DLD1 (cell line): Measurements from ENCODE around the gene ECEL1.

Experiments used
- in situ Hi-C: cut with HindIII; loops from 2 replicates; pipeline ENCODE4 v1.10.0; 2017; ENCODE audit warnings: low sequenced_read_pairs

Gene ECEL1

GRCh38 chr2:232485757-232486557 lies 1.7 kb downstream of the ECEL1 start:
- in situ Hi-C loops = no loop called here

- in situ Hi-C loops = no loop called here
Observed at GRCh38 chr2:232485348-232485756, 2.3 kb downstream of the ECEL1 start.

DNA sequence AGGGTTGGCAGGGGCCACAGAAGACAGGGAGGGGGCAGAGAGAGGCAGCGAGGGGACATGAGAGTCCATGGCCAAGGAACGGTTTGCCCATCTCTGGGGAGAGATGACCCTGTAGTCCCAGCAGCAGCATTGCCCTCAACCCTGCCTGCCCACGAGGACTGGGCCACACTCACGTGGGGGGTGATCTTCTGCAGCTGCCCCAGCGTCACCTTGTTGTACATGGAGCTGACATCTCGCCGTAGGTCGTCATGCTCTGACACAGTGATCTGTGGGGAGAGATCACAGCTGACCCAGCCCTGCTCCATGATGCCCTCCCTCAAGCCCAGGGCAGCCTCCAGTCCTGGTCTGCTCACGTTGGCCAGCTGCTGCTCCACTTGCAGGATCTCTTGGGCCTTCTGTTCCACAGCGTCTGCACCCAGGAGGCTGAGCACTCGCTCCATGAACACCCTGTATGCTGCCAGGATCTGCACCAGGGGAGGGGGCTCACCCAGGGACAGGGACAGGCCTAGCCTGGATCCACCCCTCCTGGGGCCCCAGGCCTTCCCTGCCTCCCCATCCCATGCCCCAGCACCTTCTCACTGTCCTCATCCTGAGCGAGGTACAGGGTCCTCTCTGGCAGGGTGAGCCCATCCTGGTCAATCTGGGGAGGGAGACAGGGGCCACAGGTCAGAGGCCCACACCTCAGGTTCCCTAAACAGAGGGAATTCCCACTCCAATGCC lies 2.8 kb downstream of the ECEL1 start:
- in situ Hi-C loops = no loop called here

DNA sequence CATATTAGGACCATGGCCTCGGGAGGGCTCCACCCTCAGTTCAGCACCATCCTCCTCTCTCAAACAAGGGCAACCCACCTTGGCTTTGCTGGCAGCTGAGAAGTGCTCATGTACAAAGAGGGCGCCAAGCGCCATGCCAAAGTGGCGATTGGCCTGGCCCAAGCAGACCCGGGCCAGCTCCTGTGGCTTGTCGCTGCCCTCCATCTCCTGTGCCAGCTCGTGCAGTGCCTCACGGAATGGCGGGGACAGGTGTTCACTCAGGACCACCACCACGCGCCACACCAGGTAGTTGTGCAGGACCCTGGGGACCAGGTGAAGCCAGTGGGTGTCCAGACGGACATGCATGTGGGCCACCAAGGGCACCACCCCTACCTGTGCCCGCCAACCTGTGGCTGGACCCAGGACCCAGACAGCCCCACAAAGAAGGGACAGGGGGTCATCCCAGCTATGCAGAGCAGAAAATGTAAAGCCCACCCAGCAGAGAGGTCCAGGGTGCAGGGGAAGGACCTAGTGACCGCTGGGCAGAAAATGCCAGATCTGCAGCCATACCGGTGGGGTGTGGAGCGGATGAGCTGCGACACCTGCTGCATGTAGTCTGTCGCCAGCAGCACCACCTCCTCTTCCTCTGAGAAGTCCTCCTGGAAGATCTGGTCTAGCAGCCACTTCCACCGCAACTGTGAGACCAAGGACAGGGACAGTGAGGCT lies 3.6 kb downstream of the ECEL1 start:
- in situ Hi-C loops = no loop called here

DNA sequence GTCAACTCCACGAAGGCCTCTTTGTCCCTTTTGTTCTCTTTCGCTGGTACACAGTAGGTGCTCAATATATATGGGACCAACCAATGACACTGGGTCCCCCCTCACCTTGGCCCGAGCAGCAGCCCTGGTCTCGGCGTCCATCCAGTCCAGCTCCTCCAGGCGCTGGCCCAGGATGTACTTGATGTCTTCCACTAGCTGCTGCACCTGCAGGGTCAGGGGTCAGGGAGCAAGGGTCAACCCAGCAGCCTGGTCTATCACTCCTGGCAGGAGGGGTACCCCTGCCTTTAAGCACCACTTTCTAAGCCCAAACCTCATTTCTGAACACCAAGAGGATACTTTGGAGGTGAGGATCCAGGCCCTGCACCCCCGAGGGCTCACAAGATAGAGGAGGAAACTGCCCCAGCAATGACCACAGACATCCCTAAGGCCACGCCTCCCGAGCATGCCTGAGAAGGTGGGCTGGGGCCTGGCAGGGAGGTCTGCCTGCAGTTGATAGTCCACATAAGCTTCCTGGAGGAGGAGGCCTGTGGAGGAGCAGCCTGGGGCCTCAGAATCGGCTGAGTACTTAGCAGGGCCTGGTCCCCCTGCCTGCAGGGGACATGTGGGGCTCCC lies 4.2 kb downstream of the ECEL1 start:
- in situ Hi-C loops = no loop called here

DNA sequence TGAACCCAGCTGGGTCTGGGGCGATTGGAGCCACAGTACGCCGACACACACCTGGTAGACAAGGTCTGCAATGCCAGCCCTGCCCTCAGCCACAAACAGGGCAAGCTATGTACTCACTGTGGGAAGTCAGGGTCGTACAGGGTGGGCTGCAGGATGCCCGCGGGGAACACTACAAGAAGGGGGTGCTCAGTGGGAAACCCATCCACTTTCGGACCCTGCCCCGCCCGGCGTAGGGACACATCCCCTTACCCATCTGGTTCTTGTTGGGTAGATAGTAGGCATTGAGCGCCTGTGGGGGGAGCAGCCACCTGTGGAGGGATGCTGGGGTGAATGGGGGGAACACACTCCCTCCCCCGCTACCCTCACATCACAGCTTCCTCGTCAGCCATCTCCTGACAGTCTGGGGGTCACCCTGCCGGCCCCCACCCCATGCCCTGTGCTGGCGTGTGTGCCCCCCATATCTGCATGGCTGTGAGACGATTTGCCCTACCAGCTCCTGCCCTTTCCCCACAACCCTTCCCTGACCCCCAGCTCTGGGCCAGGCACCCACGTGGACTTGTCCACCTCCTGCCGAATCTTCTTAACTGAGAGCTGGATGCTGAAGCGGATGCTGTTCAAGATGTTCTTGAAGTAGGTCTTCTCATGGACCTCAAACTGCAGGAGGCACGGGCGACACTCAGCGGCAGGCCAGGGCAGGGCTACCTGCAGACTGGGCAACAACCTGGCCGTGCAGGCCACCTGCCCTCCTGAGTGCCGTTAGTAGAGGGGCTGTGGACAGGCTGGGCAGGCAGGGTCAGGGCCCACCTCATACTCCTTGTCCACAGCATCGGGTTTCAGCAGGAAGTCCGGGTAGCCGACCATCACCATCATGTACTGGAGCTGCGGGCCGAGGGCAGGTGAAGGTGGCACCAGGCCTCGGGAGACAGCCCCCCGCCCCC lies 5.1 kb downstream of the ECEL1 start:
- in situ Hi-C loops = no loop called here

DNA sequence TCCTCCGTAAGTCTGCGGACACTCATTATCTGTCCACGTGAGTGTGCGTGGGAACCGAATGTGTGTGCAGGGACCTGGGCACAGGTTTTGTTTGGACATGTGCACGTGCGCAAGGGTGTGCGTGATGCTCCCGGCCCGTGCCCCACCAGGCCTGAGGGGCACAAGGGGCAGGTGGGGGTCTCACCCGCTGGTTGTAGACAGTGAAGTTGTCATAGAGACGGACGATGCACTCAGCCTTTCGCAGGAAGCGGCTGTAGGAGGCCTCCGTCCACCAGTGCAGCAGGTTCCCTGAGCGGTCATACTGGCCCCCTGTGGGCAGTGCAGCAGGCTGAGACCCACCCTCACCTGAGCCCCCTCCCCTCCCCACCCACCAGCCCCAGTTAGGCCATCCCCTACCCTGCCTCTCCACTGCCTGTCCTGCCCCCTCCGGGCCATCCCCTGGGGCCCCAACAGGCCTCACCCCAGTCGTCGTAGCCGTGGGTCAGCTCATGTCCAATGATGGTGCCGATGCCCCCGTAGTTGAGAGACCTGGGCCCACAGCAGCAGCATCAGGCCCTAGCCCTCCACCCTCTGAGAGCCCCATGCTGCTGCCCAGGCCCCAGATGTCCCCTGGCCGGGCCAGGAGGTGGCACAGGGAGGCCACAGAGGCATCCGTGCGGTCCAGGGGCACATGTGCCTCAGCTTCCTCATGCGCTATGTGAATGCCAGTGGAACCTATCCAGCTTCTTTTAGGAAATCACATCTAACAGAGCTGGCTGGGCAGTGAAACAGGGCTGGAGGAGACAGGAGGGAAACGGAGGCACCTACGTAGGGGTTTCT lies 6.1 kb downstream of the ECEL1 start:
- in situ Hi-C loops = no loop called here

- in situ Hi-C loops = no loop called here
Observed at GRCh38 chr2:232480201-232481190, 7.1 kb downstream of the ECEL1 start.

- in situ Hi-C loops = no loop called here
Observed at GRCh38 chr2:232479341-232480200, 8.1 kb downstream of the ECEL1 start.

GRCh38 chr2:232478571-232479340 lies 8.9 kb downstream of the ECEL1 start:
- in situ Hi-C loops = no loop called here

DNA sequence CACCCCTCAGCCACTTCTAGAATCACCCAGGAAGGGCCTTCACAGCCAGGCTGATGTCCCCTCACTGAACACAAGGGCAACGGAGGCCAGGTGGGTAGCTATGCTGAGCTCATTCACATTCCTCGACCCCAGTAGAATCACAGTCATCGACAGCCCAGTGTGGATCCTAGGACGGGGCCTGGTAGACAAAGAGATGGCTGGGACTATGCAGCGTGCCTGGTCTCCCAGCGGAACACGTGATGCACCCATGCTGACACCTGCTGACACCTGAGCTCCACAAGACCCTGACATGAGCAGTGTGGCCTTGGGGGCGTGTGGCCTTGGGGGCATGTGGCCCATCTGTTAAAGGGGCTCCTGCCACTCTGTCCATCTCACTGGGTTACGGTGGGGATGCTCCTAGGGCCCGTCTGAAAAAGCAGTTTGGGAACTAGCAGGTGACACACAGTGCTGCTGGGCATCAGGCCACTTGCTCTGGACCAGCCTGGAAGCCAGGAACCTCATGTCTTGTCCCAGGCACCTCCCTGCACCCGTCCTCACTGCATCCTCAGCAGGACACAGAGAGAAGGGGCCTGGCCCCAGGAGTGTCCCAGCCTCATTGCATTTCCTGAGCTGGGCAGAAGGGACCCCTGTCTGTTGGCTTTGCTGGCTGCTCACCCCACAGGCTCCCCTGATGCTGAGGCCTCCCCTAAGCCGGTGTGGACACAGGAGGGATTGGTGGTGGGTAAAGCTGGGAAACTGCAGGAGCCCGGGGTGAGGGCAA lies 9.7 kb downstream of the ECEL1 start:
- in situ Hi-C loops = no loop called here

GRCh38 chr2:232476791-232477190 lies 10.8 kb downstream of the ECEL1 start:
- in situ Hi-C loops = no loop called here

GRCh38 chr2:232476045-232476444 lies 11.6 kb downstream of the ECEL1 start:
- in situ Hi-C loops = no loop called here

GRCh38 chr2:232473467-232473890 lies 14.2 kb downstream of the ECEL1 start:
- in situ Hi-C loops = no loop called here

GRCh38 chr2:232466221-232466620 lies 21.4 kb downstream of the ECEL1 start:
- in situ Hi-C loops = no loop called here

DNA sequence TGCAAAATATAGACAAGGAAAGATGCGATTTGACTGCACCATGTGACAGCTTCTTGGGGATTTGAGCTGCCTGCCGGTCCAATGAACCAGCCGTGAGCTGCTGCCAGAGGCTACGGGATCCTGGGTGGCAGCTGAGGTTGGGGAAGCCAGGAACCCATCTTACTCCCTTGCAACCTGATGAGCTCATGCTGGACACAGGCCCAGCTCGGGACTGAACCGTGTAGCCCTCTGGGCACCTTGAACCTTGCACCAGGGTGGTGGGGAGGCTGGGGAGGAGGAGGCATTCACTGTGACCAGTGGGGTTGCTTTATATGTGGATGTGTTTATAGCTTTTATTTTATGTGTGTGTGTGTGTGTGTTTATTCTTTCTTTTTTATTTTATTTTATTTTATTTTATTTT lies 22.6 kb downstream of the ECEL1 start:
- in situ Hi-C loops = no loop called here
